DND-41 (cell line): ENCODE data around the gene OGDH.
"Not testable (repeated sequence)": the region's sequence is repeated elsewhere in the genome, so short reads cannot be mapped to it uniquely, and the experiment has no call there.

Source experiments
- ATAC-seq: fragments of 200-7000 bp; cut with Tn5 transposase; 3 replicates; pipeline ENCODE4 v1.9.1; 2021; ENCODE audit warnings: low read depth; ENCODE audit not compliant: insufficient read depth
- DNase-seq: peaks from one replicate; pipeline ENCODE4 v3.0.0-alpha.2; 2020
- H2AFZ ChIP-seq: 2 replicates; pipeline ENCODE4 v1.6.0; 2012; ENCODE audit warnings: low read depth, low read length
- H3K27ac ChIP-seq: 2 replicates; pipeline ENCODE4 v1.5.1; 2012; ENCODE audit warnings: low read length, inconsistent platforms
- H3K27me3 ChIP-seq: fragments of 200-600 bp; sonication (generic); 2 replicates; pipeline ENCODE4 v1.6.0; 2012; ENCODE audit warnings: low read length, mild to moderate bottlenecking, inconsistent platforms; ENCODE audit not compliant: insufficient read depth, poor library complexity
- H3K36me3 ChIP-seq: 2 replicates; pipeline ENCODE4 v1.5.1; 2012; ENCODE audit warnings: low read length, inconsistent platforms; ENCODE audit not compliant: insufficient read depth
- H3K4me1 ChIP-seq: 2 replicates; pipeline ENCODE4 v1.5.1; 2012; ENCODE audit warnings: mild to moderate bottlenecking, low read length; ENCODE audit not compliant: insufficient read depth
- H3K4me2 ChIP-seq: 2 replicates; pipeline ENCODE4 v1.6.0; 2012; ENCODE audit warnings: mild to moderate bottlenecking, moderate library complexity, low read length, inconsistent platforms; ENCODE audit not compliant: insufficient read depth
- H3K4me3 ChIP-seq, 2 experiments: fragments of 200-600 bp in 1 of 2; shearing (Covaris generic) in 1 of 2; 2 replicates each; pipeline ENCODE4 v1.5.1; 2012 to 2016; ENCODE audit warnings: inconsistent platforms in 2 of 2, low read length in 2 of 2, mild to moderate bottlenecking in 2 of 2, low read depth in 1 of 2, moderate library complexity in 1 of 2
- H3K79me2 ChIP-seq: 2 replicates; pipeline ENCODE4 v1.6.0; 2012; ENCODE audit warnings: low read length, inconsistent platforms; ENCODE audit not compliant: insufficient read depth
- H3K9ac ChIP-seq: 2 replicates; pipeline ENCODE4 v1.6.0; 2012; ENCODE audit warnings: low read depth, mild to moderate bottlenecking, inconsistent platforms, low read length, moderate library complexity
- H3K9me3 ChIP-seq: 2 replicates; pipeline ENCODE4 v1.5.1; 2012; ENCODE audit warnings: low read length, moderate library complexity, mild to moderate bottlenecking, inconsistent platforms; ENCODE audit not compliant: insufficient read depth, severe bottlenecking
- H4K20me1 ChIP-seq: 2 replicates; pipeline ENCODE4 v1.6.0; 2012; ENCODE audit warnings: low read length; ENCODE audit not compliant: insufficient read depth
- EZH2 ChIP-seq: IDR thresholded peaks from 3 replicates; pipeline ENCODE4 v1.6.1; 2012; ENCODE audit warnings: borderline replicate concordance, low read depth, mild to moderate bottlenecking, moderate library complexity, low read length, inconsistent platforms; ENCODE audit not compliant: severe bottlenecking
- TF ChIP-seq, protein P1 (sequence below): IDR thresholded peaks from 2 replicates; pipeline ENCODE4 v1.5.1; 2012; ENCODE audit warnings: borderline replicate concordance, low read length, moderate library complexity, mild to moderate bottlenecking; ENCODE audit not compliant: poor library complexity, severe bottlenecking; ENCODE audit errors: extremely low read depth

OGDH gene

DNA sequence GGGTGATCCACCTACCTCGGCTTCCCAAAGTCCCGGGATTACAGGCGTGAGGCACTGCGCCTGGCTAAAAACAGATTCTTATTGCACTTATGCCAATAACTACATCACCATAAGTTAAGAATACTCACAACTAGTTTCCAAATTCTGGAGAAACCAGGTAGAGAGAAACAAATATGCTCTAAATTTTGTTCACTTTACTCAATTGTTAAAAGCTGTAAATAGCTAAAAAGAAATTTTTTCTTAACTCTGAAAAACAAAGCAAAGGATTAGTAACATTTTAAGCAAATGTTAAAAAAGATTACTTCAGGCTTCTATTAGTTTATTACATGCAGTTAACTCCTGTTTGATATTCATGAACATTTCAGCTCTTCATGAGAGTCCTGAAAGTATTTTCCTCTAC is 113.9 kb downstream of the OGDH start:
- Histone ChIP-seq H3K4me2 (no peak overlapping the region), H4K20me1 (no peaks in the 10 kb centered on the region), H3K36me3 (no peaks in the 10 kb centered on the region), H3K4me1 (no peaks in the 10 kb centered on the region), H3K9ac (no peak overlapping the region), H3K9me3 (peaks cover 10% of the 10 kb centered on the region), H3K4me3 (no peak overlapping the region), H2AFZ (no peak overlapping the region), H3K27me3 (no peaks in the 10 kb centered on the region), H3K27ac (no peak overlapping the region), H3K79me2 (no peaks in the 10 kb centered on the region)
- ATAC-seq, result no peak
- TF ChIP-seq EZH2, result no peak
- TF ChIP-seq, protein P1, sequence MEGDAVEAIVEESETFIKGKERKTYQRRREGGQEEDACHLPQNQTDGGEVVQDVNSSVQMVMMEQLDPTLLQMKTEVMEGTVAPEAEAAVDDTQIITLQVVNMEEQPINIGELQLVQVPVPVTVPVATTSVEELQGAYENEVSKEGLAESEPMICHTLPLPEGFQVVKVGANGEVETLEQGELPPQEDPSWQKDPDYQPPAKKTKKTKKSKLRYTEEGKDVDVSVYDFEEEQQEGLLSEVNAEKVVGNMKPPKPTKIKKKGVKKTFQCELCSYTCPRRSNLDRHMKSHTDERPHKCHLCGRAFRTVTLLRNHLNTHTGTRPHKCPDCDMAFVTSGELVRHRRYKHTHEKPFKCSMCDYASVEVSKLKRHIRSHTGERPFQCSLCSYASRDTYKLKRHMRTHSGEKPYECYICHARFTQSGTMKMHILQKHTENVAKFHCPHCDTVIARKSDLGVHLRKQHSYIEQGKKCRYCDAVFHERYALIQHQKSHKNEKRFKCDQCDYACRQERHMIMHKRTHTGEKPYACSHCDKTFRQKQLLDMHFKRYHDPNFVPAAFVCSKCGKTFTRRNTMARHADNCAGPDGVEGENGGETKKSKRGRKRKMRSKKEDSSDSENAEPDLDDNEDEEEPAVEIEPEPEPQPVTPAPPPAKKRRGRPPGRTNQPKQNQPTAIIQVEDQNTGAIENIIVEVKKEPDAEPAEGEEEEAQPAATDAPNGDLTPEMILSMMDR, result no peak
- no peak for DNase-seq

DNA sequence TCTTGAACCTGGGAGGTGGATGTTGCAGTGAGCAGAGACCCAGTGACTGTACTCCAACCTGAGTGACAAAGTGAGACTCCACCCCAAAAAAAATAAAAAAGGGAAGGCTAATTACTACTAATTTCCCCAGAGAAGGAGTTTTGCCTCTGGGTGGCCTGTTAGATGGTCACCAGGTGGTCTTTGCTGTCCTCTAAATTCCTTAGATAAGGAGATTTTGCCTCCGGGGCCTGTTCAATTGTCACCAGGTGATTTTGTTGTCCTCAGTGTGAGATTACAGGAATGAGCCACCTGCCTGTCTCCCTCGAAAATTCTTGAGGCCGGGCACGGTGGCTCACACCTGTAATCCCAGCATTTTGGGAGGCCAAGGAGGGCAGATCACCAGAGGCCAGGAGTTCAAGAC is 117.8 kb downstream of the OGDH start:
- DNase-seq, result no peak
- H4K20me1 ChIP-seq, result no peaks in the 10 kb centered on the region
- H3K4me1 ChIP-seq, result no peaks in the 10 kb centered on the region
- no peak overlapping the region for H3K4me2 ChIP-seq
- no peak overlapping the region for H3K4me3 ChIP-seq
- no peak overlapping the region for H3K27ac ChIP-seq
- ATAC-seq, result no peak
- H2AFZ ChIP-seq, result no peak overlapping the region
- H3K9me3 ChIP-seq, result peaks cover 10% of the 10 kb centered on the region
- H3K27me3 ChIP-seq, result no peaks in the 10 kb centered on the region
- H3K9ac ChIP-seq, result no peak overlapping the region
- H3K79me2 ChIP-seq, result no peaks in the 10 kb centered on the region
- no peak for TF ChIP-seq EZH2
- TF ChIP-seq, protein P1, result no peak
- H3K36me3 ChIP-seq, result no peaks in the 10 kb centered on the region

GRCh38 chr7:44726250-44726649 is 119.8 kb downstream of the OGDH start:
- not testable (repeated sequence) for H3K9ac ChIP-seq, H3K36me3 ChIP-seq, H3K27me3 ChIP-seq, H2AFZ ChIP-seq, H3K79me2 ChIP-seq, H3K4me2 ChIP-seq, DNase-seq, H3K9me3 ChIP-seq, ATAC-seq, H3K4me3 ChIP-seq, H4K20me1 ChIP-seq, H3K27ac ChIP-seq, H3K4me1 ChIP-seq

DNA sequence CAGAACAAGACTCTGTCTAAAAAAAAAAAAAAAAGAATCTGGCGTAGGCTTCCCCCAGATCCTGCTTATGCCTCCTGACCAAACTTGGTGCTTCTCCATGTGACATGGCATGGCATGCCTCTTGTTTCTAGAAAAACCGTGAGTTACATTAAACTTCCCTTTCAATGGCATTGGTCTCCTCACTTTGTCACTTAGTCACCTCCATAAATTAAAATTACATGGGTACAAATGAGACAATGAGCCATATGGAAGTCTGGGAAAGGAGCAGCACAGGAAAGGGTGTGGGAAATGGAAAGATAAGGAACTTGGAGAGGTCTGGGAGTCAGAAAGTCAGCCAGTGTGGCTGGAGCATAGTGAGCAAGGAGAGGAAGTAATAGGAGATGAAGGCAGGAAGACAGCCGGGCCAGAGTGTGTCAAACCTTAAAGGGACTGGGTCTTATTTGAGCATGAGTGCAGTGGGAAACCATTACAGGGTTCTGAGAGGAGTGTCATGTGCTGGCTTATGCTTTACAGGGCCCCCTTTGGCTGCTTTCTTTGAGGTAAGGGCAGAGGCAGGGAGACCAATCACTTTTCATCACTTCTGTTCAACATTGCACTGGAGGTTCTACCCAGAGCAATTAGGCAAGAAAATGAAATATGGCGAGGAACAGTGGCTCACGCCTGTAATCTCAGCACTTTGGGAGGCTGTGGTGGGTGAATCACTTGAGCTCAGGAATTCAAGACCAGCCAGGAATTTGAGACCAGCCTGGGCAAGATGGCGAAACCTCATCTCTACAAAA is 120.9 kb downstream of the OGDH start:
- ATAC-seq (no peak; the same call in 2 of the 3 replicates), DNase-seq (no peak)
- Histone ChIP-seq H3K4me2 (no peak overlapping the region), H4K20me1 (no peaks in the 10 kb centered on the region), H3K4me1 (no peaks in the 10 kb centered on the region), H2AFZ (no peak overlapping the region; the same call in 1 of the 2 replicates), H3K9ac (no peak overlapping the region), H3K27me3 (no peaks in the 10 kb centered on the region), H3K27ac (no peak overlapping the region), H3K9me3 (no peaks in the 10 kb centered on the region), H3K36me3 (no peaks in the 10 kb centered on the region), H3K4me3 (no peak overlapping the region), H3K79me2 (no peaks in the 10 kb centered on the region)
- TF ChIP-seq EZH2, result no peak
- TF ChIP-seq, protein P1, result no peak
